CD4-positive, alpha-beta T cell (primary cell): ENCODE measurements around the gene MCF2L2. TPM values are rescaled to one million over a fixed set of nuclear protein-coding genes. Genes with fewer than 3 reads are reported as not detected.
"Not testable (repeated sequence)": the region's sequence is repeated elsewhere in the genome, so short reads cannot be mapped to it uniquely, and the experiment has no call there.

Source experiments
- ATAC-seq: fragments of 200-7000 bp; cut with Tn5 transposase; one replicate; pipeline ENCODE4 v1.10.0; 2022; ENCODE audit warnings: mild to moderate bottlenecking; ENCODE audit not compliant: poor library complexity
- CTCF ChIA-PET: fragments of 350-600 bp; sonication (Branson Sonifier 250); formaldehyde crosslinking; loops from one replicate; lab custom pipeline; 2021; ENCODE audit warnings: antibody characterized with exemption, inconsistent platforms; lab: Charles Lee
- POLR2A ChIA-PET: fragments of 350-600 bp; sonication (Branson Sonifier 250); formaldehyde crosslinking; loops from one replicate; lab custom pipeline; 2021; ENCODE audit warnings: antibody characterized with exemption, inconsistent platforms; lab: Charles Lee
- DNase-seq, 14 experiments: peaks; one replicate each; pipeline ENCODE4 v3.0.0-alpha.2; 2013 to 2020; ENCODE audit warnings: mixed read lengths in 2 of 14
- H3K27ac ChIP-seq, 2 donors: one replicate each; pipeline versions ENCODE4 v1.5.1 to v1.7.0; 2013; ENCODE audit warnings: low read length in 2 of 2, low read depth in 1 of 2, mild to moderate bottlenecking in 1 of 2
- H3K27me3 ChIP-seq, 2 experiments: 1 replicate in 1 of 2; 2 replicates in 1 of 2; pipeline versions ENCODE4 v1.6.1 to v1.7.0; 2013; ENCODE audit warnings: low read length in 2 of 2, control low read depth in 1 of 2, mild to moderate bottlenecking in 1 of 2, moderate library complexity in 1 of 2; ENCODE audit not compliant: insufficient read depth in 2 of 2, control insufficient read depth in 1 of 2
- H3K36me3 ChIP-seq: one replicate; pipeline ENCODE4 v1.6.1; 2013; ENCODE audit warnings: low read length, control low read depth; ENCODE audit not compliant: insufficient read depth
- H3K4me1 ChIP-seq: one replicate; pipeline ENCODE4 v1.6.1; 2013; ENCODE audit warnings: low read length, control low read depth; ENCODE audit not compliant: insufficient read depth
- H3K4me3 ChIP-seq: one replicate; pipeline ENCODE4 v1.5.1; 2013; ENCODE audit warnings: mild to moderate bottlenecking, low read length, moderate library complexity
- H3K9me3 ChIP-seq, 2 experiments: 1 replicate in 1 of 2; 2 replicates in 1 of 2; pipeline versions ENCODE4 v1.6.1 to v1.7.0; 2013; ENCODE audit warnings: low read length in 2 of 2, mild to moderate bottlenecking in 2 of 2, control low read depth in 1 of 2, moderate library complexity in 1 of 2; ENCODE audit not compliant: control insufficient read depth in 1 of 2, insufficient read depth in 1 of 2
- H3K27ac Mint-ChIP-seq: one replicate; pipeline ENCODE4 v1.8.0; 2020; ENCODE audit warnings: mixed read lengths
- H3K27me3 Mint-ChIP-seq: one replicate; pipeline ENCODE4 v1.8.0; 2021; ENCODE audit warnings: mixed read lengths
- H3K36me3 Mint-ChIP-seq: one replicate; pipeline ENCODE4 v1.8.0; 2021; ENCODE audit warnings: low read depth, mixed read lengths
- H3K4me1 Mint-ChIP-seq: one replicate; pipeline ENCODE4 v1.8.0; 2021; ENCODE audit warnings: low read depth, mixed read lengths
- H3K4me3 Mint-ChIP-seq: one replicate; pipeline ENCODE4 v1.8.0; 2020; ENCODE audit warnings: mild to moderate bottlenecking, mixed read lengths
- H3K9me3 Mint-ChIP-seq: one replicate; pipeline ENCODE4 v1.8.0; 2020; ENCODE audit warnings: mixed read lengths
- CTCF ChIP-seq: fragments of 200-600 bp; IDR thresholded peaks from one replicate; pipeline ENCODE4 v1.8.0; 2022; ENCODE audit warnings: antibody characterized with exemption, mild to moderate bottlenecking
- intact Hi-C, 2 experiments: fragments of 100-400 bp; cut with DNase I in 1 of 2; cut with micrococcal nuclease in 1 of 2; formaldehyde crosslinking; loops; one replicate each; pipeline versions ENCODE4 v1.15.1 to v1.9.0; 2023 to 2025; cut with DNase I, micrococcal nuclease
- total RNA-seq, 174 experiments: library from RNA in 2 of 174; stranded (reverse) in 2 of 174; gene quantifications; one replicate each; pipeline ENCODE4 v1.2.3 and lab custom pipeline; 2021 to 2026

MCF2L2 gene
- total RNA-seq, 2 experiments from 2014 or later: 3.8 to 4.1 TPM

GRCh38 chr3:183178833-183179549 is 249.4 kb downstream of the MCF2L2 start:
- H3K9me3 ChIP-seq: no peaks in the 10 kb centered on the region
- peak; percentile 72 for ATAC-seq
- H3K4me1 ChIP-seq: peaks cover 14% of the 10 kb centered on the region
- no peaks in the 10 kb centered on the region for H3K36me3 Mint-ChIP-seq
- no peak for TF ChIP-seq CTCF
- H3K4me1 Mint-ChIP-seq: peaks cover 9% of the 10 kb centered on the region
- peaks cover 39% of the 10 kb centered on the region for H3K27me3 Mint-ChIP-seq
- H3K27ac Mint-ChIP-seq: no peak overlapping the region
- DNase-seq: peak in 9 of 14 experiments; percentile 10 to 53 (median 26)
- H3K9me3 Mint-ChIP-seq: no peaks in the 10 kb centered on the region
- POLR2A ChIA-PET: no interaction called here
- H3K4me3 ChIP-seq: peak overlapping the region; percentile 53
- H3K4me3 Mint-ChIP-seq: peak overlapping the region; percentile 74
- intact Hi-C loops: no loop called here
- no peaks in the 10 kb centered on the region for H3K36me3 ChIP-seq
- no peak overlapping the region for H3K27ac ChIP-seq
- H3K27me3 ChIP-seq: peaks cover 18 to 26% of the 10 kb centered on the region in 2 experiments
- CTCF ChIA-PET: interaction anchor here (0.7 to 1.5 kb wide), 4 partner anchors 56 to 270 kb away, joined by 3 to 6 read pairs (median 6); no protein-coding TSS in a partner anchor

GRCh38 chr3:183178512-183178832 is 249.9 kb downstream of the MCF2L2 start:
- no peaks in the 10 kb centered on the region for H3K36me3 ChIP-seq
- H3K27me3 Mint-ChIP-seq: peaks cover 39% of the 10 kb centered on the region
- H3K36me3 Mint-ChIP-seq: no peaks in the 10 kb centered on the region
- TF ChIP-seq CTCF: no peak
- H3K27me3 ChIP-seq: peaks cover 19 to 26% of the 10 kb centered on the region in 2 experiments
- ChIA-PET CTCF (interaction anchor here (1.4 to 1.5 kb wide), 2 partner anchors 56 to 204 kb away, joined by 5 to 6 read pairs; no protein-coding TSS in a partner anchor), POLR2A (no interaction called here)
- H3K27ac ChIP-seq: no peak overlapping the region
- peak overlapping the region; percentile 53 for H3K4me3 ChIP-seq
- intact Hi-C loops: no loop called here
- peaks cover 14% of the 10 kb centered on the region for H3K4me1 ChIP-seq
- ATAC-seq: no peak
- no peaks in the 10 kb centered on the region for H3K9me3 Mint-ChIP-seq
- DNase-seq: no peak
- peaks cover 9% of the 10 kb centered on the region for H3K4me1 Mint-ChIP-seq
- peak overlapping the region; percentile 74 for H3K4me3 Mint-ChIP-seq
- H3K9me3 ChIP-seq: no peaks in the 10 kb centered on the region
- no peak overlapping the region for H3K27ac Mint-ChIP-seq

- no peak for TF ChIP-seq CTCF
- ChIA-PET POLR2A (no interaction called here), CTCF (no interaction called here)
- Mint-ChIP-seq H3K27ac (no peak overlapping the region), H3K27me3 (peaks cover 15% of the 10 kb centered on the region), H3K36me3 (no peaks in the 10 kb centered on the region), H3K9me3 (no peaks in the 10 kb centered on the region), H3K4me3 (no peak overlapping the region), H3K4me1 (no peaks in the 10 kb centered on the region)
- no peaks in the 10 kb centered on the region for H3K4me1 ChIP-seq
- ATAC-seq (no peak), DNase-seq (no peak)
- H3K9me3 ChIP-seq: no peaks in the 10 kb centered on the region
- H3K27me3 ChIP-seq: peaks cover 4 to 10% of the 10 kb centered on the region in 2 experiments
- H3K36me3 ChIP-seq: no peaks in the 10 kb centered on the region
- intact Hi-C loops: no loop called here
- no peak overlapping the region for H3K4me3 ChIP-seq
- no peak overlapping the region for H3K27ac ChIP-seq
Measured at GRCh38 chr3:183172051-183172639, 256.3 kb downstream of the MCF2L2 start.

- CTCF ChIA-PET, H3K9me3 Mint-ChIP-seq, H3K9me3 ChIP-seq, H3K36me3 Mint-ChIP-seq, H3K4me1 ChIP-seq, H3K4me3 Mint-ChIP-seq, ATAC-seq, H3K27me3 ChIP-seq, DNase-seq, H3K4me3 ChIP-seq, H3K36me3 ChIP-seq, POLR2A ChIA-PET, H3K27me3 Mint-ChIP-seq, H3K27ac ChIP-seq, H3K27ac Mint-ChIP-seq, intact Hi-C loops, H3K4me1 Mint-ChIP-seq: not testable (repeated sequence)
Measured at GRCh38 chr3:183167975-183168374, 260.4 kb downstream of the MCF2L2 start.
